ENCODE results near the gene CFAP43.

GRCh38 chr10:104101902-104102301, 130.3 kb downstream of the CFAP43 start:
- no peak for TF ChIP-seq SIN3A (IDR thresholded peaks at IDR 0.05; ENCODE audit: borderline replicate concordance, insufficient read depth, low read length)
- no peak for TF ChIP-seq POLR2AphosphoS5 (IDR thresholded peaks at IDR 0.05; ENCODE audit: low read depth, low read length)
- TF ChIP-seq REST (IDR thresholded peaks at IDR 0.05; ENCODE audit: insufficient read depth in 1 of 2, low read depth in 2 of 2, low read length in 2 of 2), result no peak
- TF ChIP-seq TAF1 (IDR thresholded peaks at IDR 0.05; ENCODE audit: borderline replicate concordance, insufficient read depth, low read length), result no peak

All from PFSK-1 (cell line).